HL-60 (cell line): ENCODE results near the gene AAMP.

ENCODE experiments used
- CTCF ChIP-seq: IDR thresholded peaks from one replicate; pipeline ENCODE4 v1.5.1; 2011; ENCODE audit warnings: low read length, control low read depth, inconsistent platforms; ENCODE audit not compliant: insufficient read depth
- POLR2AphosphoS5 ChIP-seq: IDR thresholded peaks from 2 replicates; pipeline ENCODE4 v1.6.1; 2012; ENCODE audit warnings: low read depth

- no peak for TF ChIP-seq CTCF
- TF ChIP-seq POLR2AphosphoS5: no peak
Observed at GRCh38 chr2:218265626-218266025, 4.3 kb downstream of the AAMP start.
